Prostate gland (tissue), 2 donors: ENCODE data around the gene FGF11.

ENCODE experiments used
- CTCF ChIP-seq, 4 experiments: fragments of 200-600 bp in 2 of 4; fragments of 450-650 bp in 2 of 4; sonication (generic) in 2 of 4; IDR thresholded peaks; 1 replicate in 3 of 4; 2 replicates in 1 of 4; pipeline ENCODE4 v1.5.1; 2016 to 2019; ENCODE audit warnings: antibody characterized with exemption in 4 of 4, mild to moderate bottlenecking in 2 of 4, moderate library complexity in 2 of 4
- POLR2A ChIP-seq: fragments of 450-650 bp; IDR thresholded peaks from one replicate; pipeline ENCODE4 v1.6.1; 2016; ENCODE audit warnings: antibody characterized with exemption, mild to moderate bottlenecking

- TF ChIP-seq CTCF (IDR thresholded peaks at IDR 0.05) (no peak), POLR2A (no peak)
These were observed 26.4 kb downstream of the FGF11 start for GRCh38 chr17:7465597-7466275.
